ENCODE data around the gene EMP3.
"Not testable (repeated sequence)": the region's sequence is repeated elsewhere in the genome, so short reads cannot be mapped to it uniquely, and the experiment has no call there.

The EMP3 gene

DNA sequence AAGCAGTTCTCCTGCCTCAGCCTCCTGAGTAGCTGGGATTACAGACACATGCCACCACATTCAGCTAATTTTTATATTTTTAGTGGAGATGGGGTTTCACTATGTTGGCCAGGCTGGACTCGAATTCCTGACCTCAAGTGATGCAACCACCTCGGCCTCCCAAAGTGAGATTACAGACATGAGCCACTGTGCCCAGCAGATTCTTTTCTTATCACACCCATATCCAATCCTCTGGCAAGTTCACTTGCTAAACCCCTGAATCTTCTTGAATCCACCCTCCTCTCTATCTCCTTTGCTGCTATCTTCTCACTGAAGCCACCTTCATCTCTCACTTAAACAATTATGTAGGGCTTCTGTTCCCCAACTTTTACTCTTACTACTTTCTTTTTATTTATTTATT lies 20.8 kb downstream of the EMP3 start:
- no peak for DNase-seq (ENCODE audit: low read depth, low spot score)

DNA sequence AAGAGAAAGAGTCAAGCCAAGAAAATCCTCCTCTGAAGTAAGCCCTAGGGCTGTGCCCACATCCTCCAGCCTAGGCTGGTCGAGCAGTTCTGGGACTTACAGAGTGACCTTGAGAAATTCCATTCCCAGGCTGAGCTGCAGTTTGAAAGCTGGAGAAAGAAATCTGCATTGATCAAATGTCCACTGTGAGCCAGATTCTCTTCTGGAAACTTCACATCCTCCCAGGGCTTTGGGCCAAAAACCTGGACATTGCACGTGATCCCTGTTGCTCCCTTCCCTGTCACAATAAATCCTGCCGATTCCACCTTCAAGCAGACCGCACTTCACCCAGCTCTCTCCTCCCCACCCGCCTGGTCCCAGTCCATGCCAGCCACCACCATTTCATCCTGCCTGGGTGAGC lies 22.7 kb downstream of the EMP3 start:
- no peak for DNase-seq (ENCODE audit: low read depth, low spot score)

DNA sequence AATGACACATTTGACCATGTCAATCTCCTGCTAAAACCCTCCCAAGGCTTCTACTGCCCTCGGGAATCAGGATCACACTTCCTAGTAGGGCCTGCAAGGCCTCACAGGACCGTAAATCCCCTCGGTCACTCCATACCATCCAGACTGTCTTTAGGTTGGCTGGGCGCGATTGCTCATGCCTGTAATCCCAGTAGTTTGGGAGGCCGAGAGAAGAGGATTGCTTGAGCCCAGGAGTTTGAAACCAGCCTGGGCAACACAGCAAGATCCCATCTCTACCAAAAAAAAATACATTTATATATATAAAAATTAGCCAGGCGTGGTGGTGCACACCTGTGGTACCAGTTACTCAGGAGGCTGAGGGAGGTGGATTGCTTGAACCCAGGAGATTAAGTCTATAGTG lies 23.4 kb downstream of the EMP3 start:
- DNase-seq (ENCODE audit: low read depth, low spot score), result no peak

DNA sequence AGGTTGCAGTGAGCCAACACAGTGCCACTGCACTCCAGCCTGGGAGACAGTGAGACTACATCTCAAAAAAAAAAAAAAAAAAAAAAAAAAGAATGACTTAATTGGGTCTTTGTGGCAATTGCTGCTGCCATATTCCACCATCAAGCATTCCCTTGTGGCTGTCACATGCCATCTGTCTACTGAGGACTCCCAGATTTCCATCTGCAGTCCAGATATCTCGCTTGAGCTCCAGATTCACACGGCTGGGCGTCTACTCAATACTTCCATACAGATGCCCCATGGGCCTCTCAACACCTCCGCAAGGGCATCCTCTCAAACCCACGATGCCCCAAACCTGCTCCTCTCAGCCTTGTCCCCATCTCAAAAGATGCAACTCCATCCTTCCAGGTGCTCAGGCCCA lies 25.5 kb downstream of the EMP3 start:
- DNase-seq (ENCODE audit: low read depth, low spot score), result no peak

DNA sequence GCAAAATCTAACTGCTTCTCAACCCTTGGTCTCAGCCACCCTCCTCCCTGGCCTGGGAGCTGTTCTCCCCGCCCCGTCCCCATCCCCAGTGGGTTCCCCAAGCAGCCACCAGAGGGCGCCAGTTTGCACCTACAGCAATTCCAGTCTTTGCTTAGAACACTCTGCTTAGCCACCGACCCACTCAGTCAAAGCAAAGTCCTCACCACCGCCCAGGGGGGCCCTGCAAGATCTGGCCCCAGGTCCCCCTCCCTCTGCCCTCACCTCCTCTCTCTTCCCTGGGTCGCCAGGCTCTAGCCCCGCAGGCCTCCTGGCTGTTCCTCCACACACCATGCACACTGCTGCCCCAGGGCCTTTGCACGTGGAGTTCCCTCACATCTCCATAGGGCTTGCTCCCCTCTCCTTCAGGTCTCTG lies 26.0 kb downstream of the EMP3 start:
- no peak for DNase-seq (ENCODE audit: low read depth, low spot score)

DNA sequence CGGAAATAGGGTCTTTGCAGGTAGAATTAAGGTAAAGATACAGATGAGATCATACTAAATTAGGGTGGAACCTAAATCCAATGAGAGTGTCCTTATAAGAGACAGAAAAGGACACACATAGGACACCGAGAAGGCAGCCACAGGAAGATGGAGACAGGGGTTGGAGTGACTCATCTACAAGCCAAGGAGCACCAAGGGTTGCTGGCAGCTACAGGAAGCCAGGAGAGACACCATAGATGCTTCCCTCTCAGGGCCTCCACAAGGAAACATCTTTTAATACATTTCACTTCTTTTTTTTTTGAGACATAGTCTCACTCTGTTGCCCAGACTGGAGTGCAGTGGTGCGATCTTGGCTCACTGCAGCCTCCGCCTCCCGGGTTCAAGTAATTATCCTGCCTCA lies 28.3 kb downstream of the EMP3 start:
- no peak for DNase-seq (ENCODE audit: low read depth, low spot score)

DNA sequence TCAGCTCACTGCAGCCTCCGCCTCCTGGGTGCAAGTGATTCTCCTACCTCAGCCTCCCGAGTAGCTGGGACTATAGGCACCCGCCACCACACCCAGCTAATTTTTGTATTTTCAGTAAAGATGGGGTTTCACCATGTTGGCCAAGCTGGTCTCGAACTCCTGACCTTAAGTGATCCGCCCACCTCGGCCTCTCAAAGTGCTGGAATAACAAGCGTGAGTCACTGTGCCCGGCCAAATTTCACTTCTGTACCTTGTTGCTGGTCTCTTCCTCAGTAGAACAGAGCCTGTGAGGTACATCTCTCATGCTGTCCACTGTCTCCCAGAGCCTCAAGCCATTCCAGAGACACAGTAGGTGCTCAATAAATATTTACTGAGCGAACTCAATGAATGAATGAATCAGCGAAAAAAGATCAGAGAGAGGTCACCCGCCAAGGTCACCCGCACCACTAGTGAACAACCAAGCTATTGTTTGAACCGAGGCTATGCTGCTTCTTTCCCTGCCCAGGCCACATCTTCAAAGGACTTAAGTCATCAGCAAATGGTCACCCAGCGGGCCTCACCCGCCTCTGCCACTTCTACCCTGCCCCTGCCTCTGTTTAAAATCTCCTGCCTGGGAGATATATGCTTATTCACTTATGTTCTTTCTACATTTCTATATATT lies 29.1 kb downstream of the EMP3 start:
- peak; percentile 58 for DNase-seq (ENCODE audit: low read depth, low spot score)

DNA sequence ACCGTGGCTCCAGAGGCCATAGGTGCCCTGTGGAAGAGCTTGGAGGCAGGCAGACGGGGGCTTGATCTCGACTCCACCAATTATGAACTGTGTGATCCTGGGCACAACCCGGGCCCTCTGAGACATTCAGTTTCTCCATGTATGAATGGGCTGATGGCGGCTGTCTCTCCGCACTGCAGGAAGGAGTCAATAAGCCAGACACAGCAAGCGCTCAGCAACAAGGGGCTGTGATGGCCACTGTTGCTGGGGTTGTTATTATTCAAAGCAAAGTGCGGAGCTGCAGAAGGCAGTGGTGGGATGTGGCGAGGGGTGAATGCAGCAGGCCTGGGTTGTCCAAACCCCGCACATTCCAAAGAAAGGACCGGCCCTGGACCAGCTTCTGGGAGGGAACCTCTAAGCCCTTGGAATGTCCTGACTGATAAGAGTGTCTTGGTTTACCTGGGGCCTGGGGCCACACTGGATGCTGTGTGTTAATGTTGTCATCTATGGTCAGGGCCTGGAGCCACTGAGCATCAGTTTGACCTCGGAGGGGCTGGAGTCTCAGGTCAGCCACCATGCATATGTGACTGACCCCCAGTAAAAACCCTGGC lies 30.1 kb downstream of the EMP3 start:
- no peak for DNase-seq (ENCODE audit: low read depth, low spot score)

DNA sequence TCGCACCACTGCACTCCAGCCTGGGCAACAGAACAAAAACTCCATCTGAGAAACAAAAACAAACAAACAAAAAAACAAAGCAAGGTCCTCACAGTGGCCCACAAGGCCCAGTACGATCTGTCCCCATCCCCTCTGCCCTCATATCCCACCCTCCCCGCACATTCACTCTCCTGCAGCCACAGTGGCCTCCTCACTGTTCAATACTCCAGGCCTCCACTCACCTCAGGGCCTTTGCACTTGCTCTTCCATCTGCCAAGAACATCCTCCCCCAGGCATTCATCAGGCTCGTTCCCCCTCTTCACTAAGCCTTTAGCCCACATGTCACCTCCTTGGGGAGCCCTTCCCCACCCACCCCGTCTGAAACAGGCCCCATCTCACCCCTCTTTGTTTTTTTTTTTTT lies 33.8 kb downstream of the EMP3 start:
- DNase-seq (ENCODE audit: low read depth, low spot score), result no peak

DNA sequence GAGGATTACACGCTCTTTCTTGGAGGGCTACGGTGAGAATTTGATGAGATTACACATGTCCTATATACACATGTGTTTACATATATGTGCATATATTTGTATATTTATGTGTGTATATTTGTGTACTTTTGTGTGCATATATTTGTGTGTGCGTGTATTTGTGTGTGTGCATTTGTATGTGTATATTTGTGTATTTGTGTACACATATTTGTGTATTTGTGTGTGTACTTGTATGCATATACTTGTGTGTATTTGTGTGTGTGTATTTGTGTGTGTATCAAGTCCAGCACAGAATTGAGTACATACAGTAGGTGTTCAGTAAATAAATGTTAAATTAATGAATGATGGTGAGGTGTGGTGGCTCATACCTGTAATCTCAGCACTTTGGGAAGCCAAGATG lies 36.6 kb downstream of the EMP3 start:
- DNase-seq (ENCODE audit: low read depth, low spot score), result no peak

DNA sequence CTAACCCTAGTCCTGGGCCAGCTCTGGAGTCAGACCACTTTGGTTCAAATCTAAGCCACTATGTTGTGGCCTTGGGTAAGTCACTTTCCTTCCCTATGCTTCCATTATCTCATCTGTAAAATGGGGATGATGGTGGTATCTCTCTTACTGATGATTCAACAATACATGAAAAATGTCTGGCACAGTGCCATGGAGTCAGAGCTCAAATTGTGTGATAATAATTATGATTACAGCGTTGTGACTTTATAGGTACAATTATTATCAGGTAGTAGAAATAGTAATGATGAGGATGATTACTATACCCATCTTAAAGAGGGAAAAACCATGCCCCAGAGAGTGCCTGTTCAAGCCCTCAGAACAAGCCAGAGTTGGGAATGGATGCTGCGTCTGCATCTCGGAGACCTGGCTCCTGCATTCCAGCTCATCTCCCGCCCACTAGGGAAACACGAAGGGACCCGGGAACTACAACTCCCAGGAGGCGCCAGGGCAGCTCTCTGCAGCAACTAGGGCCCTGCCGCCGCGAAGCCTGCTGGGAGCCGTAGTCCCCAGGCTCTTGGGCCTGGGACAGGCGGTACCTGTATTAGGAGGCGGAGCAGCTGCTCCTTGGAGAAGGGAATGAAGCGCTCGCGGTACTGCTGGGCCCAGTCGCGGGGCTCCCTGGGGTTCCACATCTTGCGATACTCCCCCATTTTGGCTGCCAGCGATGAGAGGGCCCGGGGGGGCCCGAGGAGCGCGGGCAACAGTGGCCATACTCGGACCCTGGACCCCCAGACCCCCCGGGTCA lies 37.6 kb downstream of the EMP3 start:
- DNase-seq (ENCODE audit: low read depth, low spot score), result peak; percentile 88

DNA sequence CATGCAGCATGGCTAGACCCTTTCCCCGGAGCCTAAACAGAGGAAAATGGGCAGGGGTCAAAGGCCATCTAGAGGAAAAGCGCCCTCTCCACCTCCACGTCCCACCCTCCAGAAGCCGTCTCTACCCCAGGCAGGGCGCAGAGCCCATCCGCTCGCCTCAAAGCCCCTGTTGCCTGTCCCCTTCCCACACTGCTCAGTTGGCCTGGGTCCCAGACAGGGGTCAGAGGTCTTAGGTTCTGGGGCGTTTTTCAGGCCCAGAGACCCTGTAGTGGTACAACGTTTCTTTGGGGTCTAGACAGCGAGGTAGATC lies 38.1 kb downstream of the EMP3 start:
- no peak for DNase-seq (ENCODE audit: low read depth, low spot score)

DNA sequence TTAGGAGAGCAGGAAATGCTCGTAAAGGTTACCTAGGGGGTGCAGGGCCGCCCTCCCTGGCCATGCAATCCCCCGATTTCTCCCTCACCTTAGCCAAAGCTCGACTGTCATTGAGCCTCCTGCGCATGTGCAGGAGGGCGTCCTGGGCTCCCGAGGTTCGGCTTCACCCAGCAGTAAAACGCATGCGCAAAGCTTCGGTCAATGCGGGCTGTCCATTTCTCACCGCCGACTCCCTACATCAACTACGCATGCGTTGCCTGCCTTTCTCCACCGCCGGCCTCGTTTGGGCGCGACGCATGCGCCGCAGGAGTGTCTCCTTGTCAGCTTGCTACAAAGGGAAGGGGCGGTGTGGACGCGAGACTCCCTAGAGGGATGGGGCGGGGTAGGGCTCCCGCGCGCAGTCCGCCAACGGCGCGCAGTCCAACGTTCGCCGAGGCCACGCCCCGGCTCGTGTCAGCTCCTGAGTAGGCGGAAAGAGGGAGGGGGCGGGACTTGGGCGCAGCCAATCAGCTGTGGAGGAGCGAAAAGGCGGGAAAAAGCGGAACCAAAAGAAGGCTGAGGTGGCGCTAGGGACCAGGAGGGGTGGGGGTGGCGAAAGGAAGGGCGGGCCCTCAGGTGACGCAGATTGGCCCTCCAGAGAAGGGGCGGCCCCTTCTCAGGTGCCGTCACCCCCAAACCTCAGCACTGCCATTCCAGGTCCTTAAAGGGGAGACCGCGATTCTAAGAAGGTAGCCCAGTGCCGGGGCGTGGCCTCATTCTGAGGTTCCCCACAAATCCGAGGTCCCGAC lies 38.7 kb downstream of the EMP3 start, which contains the start of the genes SYNGR4 and TMEM143:
Gene SYNGR4, plus strand, starts transcription at position 558 of the 788 bp plus-strand sequence. CDS start 1,476 bp downstream, outside the sequence.
Gene TMEM143, minus strand, starts transcription at position 131 of the 788 bp plus-strand sequence. Its CDS starts 20 bp downstream, at position 111.
- DNase-seq (ENCODE audit: low read depth, low spot score), result peak; percentile 100

DNA sequence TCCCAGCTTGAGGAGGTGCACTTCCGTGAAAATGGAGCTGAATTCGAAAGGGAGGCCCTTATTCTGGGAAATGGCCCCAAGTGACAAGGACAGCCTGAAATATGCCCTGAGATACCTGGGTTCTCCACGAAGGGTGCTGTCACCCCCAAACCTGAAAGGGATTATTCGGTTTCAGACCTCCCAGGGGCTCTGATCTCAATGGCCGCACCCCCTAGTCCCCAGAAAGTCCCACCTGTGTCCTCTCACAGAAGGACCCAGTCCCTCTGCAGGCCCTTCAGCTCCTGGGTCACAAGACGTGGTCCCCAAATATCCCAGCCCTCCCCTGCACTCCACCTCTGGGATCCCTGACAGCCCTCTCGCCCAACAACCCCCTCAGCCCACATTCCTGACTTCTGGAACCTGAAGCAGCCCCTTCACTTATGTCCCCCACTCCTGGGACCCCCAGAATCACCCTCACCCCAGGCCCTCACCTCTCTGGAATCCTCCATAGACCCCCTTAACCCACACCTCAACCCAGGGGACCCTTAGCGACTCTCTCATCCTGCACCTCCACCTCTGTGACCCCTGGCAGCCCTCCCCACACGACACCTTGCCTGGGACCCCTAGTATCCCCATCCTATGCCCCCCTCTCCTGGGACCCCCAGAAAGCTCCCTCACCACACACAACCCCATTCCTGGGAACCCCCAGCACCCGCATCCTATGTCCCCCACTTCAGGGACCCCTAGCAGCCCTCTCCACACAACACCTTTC lies 39.4 kb downstream of the EMP3 start:
- no peak for DNase-seq (ENCODE audit: low read depth, low spot score)

DNA sequence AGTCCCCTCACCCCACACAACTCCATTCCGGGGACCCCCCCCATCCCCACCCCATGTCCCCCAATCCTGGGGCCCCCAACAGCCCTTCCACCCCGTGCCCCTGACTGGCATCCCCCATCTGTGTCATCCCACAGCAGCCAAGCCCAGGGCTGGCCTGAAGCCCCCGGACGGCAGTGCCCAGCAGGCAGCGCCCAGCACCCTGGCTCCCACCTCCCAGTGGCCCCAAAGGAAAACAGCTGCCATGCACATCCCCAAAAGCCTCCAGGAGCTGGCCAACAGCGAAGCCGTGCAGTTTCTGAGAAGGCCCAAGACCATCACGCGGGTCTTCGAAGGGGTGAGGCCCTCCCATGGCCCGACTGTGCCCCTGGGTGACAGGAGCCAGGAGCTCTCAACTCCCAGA lies 40.2 kb downstream of the EMP3 start:
- DNase-seq (ENCODE audit: low read depth, low spot score), result no peak

DNA sequence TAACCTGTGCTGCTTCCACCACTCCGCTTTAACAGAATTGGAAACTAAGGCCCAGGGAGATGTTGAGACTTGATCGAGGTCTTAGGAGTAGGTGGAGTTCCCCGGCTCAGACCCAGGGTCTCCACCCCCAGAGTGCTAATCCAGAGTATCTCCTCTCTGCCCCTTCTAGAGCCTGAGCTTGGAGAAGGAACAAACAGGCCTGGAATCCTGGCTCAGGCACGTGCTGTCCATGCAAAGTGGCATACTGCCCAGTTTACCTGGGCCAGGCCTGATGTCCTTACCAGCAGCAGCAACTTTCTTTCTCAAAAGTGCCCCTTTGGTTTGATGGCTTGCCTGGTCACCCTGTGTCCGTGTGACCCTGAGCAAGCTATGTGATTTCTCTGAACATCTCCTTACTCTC lies 42.5 kb downstream of the EMP3 start:
- DNase-seq (ENCODE audit: low read depth, low spot score), result no peak

DNA sequence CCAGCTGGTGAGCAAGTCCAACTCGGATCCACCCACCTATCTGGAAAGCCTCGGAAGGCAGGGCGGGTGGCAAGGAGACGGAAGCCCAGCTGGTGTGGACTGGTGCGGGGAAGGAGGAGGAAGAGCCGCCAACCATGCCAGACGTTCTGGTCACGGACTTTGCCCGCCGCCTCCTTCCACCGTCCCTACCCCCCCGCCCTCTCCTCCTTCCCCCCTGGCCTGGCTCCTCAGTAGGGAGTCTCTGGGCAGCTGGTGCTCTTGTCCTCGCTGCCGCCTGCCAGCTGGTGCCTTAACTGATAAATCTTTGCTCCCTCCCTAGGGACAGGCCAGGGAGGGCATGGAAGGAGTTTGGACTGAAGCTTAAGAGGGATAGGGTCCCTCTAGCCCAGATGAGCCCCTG lies 43.6 kb downstream of the EMP3 start:
- DNase-seq (ENCODE audit: low read depth, low spot score), result no peak

DNA sequence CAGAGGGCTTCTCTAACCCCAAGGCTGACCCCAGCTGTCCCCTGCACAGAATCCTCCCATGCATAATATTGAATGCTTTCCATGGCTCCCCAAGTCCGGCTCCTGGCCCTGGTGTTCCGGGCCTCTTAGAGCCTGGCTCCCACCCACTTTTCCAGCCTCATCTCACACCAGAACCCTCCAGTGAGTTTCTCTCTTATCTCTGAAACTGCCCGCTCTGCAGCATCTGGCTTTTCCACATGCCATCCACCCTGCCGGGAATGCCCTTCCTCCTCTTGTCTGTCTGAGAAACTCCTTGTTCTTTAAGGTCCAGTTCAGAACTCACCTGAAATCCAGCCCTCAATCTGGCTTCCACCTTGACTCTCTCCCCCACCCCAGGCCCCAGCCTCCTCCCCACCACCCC lies 45.6 kb downstream of the EMP3 start:
- DNase-seq (ENCODE audit: low read depth, low spot score), result no peak

DNA sequence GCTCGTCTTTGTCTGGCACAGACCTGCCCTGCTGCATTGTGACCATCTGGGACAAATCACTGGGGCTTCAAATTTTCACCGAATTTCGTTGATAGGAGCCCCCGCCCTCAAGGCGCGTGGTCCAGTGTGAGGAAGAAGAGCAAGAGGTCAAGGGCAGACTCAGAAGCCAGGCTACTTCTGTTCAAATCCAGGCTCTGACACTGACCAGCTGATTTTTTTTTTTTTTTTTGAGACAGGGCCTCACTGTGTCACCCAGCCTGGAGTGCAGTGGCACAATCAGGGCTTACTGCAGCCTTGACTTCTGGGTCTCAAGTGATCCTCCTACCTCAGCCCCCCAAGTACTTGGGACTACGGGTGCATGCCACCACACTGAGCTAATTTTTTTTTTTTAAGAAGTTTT lies 46.0 kb downstream of the EMP3 start:
- no peak for DNase-seq (ENCODE audit: low read depth, low spot score)

DNA sequence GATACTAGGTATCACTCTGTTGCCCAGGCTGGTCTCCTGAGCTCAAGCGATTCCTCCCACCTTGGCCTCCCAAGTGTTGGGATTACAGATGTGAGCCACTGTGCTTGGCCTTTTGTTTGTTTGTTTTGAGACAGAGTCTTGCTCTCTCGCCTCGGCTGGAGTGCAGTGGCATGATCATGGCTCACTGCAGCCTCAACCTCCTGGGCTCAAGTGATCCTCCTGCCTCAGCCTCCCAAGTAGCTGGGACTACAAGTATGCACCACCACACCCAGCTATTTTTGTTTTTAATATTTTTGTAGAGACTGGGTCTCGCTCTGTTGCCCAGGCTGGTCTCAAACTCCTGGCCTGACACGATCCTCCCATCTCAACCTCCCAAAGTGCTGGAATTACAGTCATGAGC lies 46.4 kb downstream of the EMP3 start:
- not testable (repeated sequence) for DNase-seq (ENCODE audit: low read depth, low spot score)

DNA sequence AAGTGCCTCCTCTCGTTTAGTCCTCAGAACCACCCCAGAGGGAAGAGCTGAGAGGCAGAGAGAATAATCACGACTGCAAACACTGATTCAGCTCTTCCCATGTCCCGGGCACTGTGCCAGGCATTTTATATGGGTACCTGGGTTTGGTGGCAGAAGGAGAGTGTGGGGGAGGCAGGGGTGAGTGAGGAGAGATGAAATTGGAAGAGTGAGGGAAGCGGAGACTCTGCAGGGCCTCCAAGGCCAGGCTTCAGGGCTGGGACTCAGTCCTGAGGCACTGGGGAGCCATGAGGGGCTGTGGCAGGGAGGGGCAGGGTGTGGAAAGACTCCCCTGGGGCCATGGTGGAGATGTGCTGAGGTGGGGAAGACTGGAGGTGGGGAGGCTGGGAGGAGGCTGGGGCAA lies 47.6 kb downstream of the EMP3 start:
- DNase-seq (ENCODE audit: low read depth, low spot score), result no peak

Data from smooth muscle cell of the brain vasculature (primary cell).